Heart left ventricle (tissue), 13 donors: Measurements from ENCODE around the gene SLC12A8.

ENCODE experiments used
- CTCF ChIP-seq, 12 donors: fragments of 200-600 bp; sonication (generic) in 4 of 12; IDR thresholded peaks; one replicate each; pipeline versions ENCODE4 v1.5.0 to v1.8.0; 2018 to 2022; ENCODE audit warnings: antibody characterized with exemption in 12 of 12, mild to moderate bottlenecking in 5 of 12
- POLR2A ChIP-seq, 2 donors: fragments of 450-650 bp; IDR thresholded peaks; one replicate each; pipeline ENCODE4 v1.6.1; 2017; ENCODE audit warnings: antibody characterized with exemption in 2 of 2, mild to moderate bottlenecking in 2 of 2, moderate library complexity in 2 of 2
- donor health status: ischemic (EF 13 %, LVEDD 7.1; RV severe dilation, severe dysfunction).
- donor health status: DM: no; HTN: yes; CAD: no.
- donor health status: DM: no; HTN: no; CAD: no.
- donor health status: ischemic (EF 25% LVEDD 6.9; RV normal size, moderate dysfunction).
- donor health status: ischemic (EF 25% LVEDD 5.7; RV mildly dilated, moderate dysfunction).
- donor health status: ischemic (EF 35%, LVEDD 5.7; RV mildly dilated, moderate dysfunction).
- donor health status: nonischemic (EF 11% LVEDD 7.7; RV severe dilation, severe dysfunction).
- donor health status: DM: yes; HTN: yes; CAD: no.
- donor health status: PGD.
- donor health status: ischemic (EF 29% LVEDD 5.4; RV normal size, mild dysfunction).
- donor health status: nonischemic (EF 23%, LVEDD 6.1; RV moderate dilation, normal function).

DNA sequence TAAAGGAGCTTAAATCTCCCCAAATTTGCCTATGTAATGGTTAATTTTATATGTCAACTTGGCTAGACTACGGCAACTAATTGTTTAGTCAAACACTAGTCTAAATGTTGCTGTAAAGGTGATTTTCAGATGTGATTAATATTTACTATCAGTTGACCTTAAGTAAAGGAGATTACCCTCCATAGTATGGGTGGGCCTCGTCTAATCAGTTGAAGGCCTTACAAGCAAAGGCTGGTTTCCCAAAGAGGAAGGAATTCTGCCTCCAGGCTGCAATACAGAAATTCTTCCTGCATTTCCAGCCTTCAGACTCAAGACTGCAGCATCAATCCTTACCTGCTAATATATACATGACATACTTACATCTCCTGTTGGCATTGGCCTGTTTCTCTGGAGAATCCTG is 23.6 kb downstream of the SLC12A8 start:
- TF ChIP-seq CTCF (IDR thresholded peaks at IDR 0.05) (no peak), POLR2A (IDR thresholded peaks at IDR 0.05) (no peak)
